Fibroblast of peridontal ligament (primary cell): Measurements from ENCODE around the gene EEFSEC.

Experiments used
- DNase-seq: peaks from one replicate; pipeline ENCODE4 v3.0.0-alpha.2; 2010; ENCODE audit errors: extremely low read depth

Gene EEFSEC

DNA sequence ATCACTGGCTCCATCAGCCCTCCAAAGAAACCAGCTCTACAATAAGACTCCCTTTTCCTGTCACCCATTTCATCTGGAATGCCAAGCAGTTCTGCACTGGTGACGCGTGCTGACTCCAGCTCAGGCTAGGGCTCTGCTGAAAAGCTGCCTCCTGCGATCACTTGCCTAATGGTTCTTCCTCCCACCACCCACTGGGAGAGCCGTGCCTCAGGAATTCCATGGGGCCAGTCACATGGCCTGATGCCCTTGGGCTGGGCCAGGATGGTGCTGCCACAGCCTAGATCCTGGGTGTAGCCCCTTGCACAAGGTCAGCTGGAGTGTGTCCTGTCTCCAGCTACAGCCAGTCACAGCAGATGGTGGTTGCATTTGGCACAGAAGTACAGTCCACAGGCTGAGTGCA, 214.5 kb downstream of the EEFSEC start:
- no peak for DNase-seq

DNA sequence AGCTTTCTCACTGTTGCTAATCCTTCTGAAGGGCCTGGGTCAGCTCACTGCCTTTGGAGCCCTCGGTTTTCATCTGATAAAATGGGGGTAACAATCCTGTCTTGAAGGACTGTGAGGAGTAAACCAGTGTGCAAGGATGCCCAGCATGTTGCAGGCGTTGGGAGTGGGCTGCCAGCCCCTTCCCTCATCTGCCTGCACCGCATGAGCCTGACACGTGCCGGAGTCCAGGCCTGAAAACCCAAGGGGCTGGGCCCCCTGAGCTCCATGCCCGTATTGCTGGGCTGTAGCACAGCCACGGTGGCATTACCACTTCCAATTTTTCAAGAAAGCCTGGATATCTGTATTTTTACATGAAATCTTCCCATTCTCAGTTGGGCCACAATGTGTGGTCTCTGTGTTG, 215.3 kb downstream of the EEFSEC start:
- DNase-seq, result no peak

DNA sequence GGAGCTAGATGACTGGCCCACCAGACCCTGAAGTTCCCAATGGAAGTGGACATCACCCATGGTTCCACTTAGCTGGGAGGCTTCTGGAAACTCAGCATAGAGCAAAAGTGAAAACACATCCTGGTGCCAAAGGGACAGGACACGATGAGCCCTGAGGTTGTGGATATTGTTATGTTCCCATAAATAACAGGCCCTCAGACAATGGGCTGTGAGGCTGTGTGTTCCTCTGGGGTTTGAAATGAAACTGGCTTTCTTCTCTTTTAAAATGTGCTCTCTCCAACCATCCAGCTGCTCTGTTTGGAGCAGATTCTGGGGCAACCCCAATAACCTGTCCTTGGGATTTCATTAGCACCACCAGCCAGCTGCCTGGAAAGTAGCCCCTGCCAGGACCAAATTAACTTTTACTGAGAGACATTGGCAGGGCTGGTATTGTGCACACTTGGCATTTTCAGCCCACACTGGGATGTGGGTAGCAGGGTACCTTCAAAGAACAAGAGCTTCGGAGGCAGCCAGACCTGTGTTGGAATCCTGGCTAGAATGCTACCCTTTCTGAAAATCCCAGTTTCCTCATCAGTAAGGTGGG, 215.9 kb downstream of the EEFSEC start:
- no peak for DNase-seq

GRCh38 chr3:128369881-128370642, 216.8 kb downstream of the EEFSEC start:
- no peak for DNase-seq

GRCh38 chr3:128372281-128372680, 219.0 kb downstream of the EEFSEC start:
- no peak for DNase-seq

DNA sequence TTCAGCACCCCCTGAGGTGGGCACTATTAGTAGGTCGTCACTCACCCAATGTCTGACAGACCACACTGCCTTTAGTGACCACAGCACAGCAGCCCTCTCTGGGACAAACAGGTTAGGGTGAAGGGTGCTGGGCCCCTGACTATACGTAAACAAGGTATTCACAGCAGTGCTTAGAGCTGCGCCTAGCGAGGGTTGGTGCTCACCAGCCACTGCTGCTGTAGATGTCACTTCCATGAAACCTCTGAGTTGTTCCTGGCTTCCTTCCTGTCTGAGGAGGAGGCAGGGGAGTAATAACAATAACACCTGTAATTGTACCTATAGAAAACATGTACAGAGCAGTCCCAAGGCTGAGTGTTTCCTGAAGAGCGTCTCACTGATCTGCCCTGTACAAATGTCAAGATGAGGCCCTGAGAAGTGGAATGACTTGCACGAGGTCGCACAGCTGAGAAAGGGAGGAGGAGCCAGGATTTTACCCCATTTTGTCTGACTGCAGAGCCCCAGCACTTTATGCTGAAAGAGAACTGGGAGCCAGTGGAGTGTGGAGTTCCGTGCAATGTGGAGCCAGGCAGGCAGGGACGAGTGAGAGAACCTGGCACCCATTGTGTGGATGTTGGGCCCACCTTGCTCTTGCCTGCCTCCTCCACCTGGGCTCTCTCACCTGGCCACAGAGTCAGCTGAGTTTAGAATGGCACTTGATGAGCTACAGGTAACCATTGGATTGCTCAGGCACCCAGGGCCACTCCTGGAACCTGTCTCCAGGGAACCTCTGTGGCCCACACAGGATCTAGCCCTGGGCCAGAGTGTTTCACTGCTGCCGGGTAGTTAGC, 219.6 kb downstream of the EEFSEC start:
- DNase-seq, result no peak

DNA sequence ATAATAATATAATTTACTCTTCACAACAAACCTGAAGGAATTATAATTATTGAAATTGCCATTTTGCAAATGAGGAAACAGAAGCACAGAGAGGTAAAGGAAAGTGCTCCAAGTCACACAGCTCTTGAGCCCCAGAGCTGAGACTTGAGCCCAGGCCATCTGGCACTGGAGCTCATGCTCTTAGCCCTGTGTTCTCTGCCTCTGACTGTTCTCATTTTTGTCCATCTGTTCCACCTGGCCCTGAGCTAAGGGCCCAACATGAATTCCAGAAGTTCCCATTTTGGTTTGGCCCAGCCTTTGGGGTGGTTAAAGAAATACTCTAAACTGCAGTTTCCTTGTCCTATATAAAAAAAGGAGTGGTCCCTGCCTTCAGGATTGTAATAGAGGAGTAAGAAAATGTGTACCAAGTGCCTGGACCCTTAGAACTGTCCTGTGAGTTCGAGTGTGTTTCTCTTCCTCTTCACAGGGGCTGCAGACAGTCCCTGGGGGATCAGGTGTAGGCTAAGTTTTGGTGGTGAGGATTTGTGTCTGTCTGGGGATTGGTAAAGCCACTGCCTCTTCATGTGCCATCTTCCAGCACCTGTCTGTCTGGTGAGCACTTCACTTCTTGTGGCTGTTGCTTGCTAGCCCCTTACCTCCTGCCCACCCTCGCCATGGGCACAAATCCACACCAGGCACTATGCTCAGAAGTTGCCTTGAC, 221.6 kb downstream of the EEFSEC start:
- no peak for DNase-seq

DNA sequence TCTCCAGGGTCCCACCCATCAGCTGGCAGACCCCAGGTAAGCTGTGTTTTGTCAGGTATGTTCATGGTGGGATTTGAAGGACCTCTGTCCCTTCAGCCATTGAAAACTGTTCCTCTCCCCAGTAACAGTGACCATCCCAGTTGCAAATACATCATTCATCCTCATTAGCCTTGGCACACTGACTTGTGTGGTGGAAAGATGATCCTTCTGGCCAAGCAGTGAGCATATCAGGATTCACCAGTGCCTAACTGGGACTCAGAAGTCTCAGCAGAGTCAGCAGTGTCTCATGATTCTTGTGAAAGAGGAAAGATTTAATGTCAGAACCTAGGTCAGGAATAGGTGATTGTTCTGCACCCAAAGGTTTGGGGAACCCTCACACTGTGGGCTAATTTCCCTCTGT, 223.2 kb downstream of the EEFSEC start:
- DNase-seq, result peak; percentile 52

DNA sequence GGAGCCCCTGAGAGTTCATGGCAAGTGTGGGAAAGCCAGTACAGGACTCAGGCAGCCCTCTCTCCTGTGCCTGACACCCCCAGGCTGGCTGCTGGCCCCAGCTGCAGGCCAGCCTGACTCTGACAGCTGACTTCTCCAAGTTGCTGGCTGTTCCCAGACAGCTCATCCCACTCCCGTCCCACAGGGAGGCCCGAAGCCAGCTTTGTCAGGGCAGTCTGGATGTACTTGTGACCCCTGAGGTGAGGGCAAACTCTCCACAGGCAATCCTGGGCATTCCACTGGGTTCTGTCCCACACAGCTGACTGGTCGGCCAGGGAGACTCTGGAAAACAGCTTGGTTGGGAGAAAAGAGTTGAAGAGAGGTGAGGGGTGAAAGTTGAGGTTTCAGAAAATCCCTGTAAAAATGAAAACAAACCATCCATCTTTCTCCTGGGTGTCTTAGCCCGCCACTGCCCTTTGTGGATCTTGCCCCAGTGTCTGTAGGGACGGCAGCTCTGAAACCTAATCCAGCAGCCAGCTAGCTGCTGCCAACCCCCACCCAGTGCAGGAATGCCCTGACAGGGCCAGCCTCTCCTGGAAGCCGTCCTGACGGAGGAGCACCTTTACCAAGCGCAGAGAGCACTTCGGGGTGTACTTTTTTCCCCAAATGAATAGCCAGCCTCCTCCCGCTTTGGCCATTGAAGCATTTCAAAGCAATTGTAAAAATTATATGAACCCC, 225.5 kb downstream of the EEFSEC start:
- peak; percentile 36 for DNase-seq

DNA sequence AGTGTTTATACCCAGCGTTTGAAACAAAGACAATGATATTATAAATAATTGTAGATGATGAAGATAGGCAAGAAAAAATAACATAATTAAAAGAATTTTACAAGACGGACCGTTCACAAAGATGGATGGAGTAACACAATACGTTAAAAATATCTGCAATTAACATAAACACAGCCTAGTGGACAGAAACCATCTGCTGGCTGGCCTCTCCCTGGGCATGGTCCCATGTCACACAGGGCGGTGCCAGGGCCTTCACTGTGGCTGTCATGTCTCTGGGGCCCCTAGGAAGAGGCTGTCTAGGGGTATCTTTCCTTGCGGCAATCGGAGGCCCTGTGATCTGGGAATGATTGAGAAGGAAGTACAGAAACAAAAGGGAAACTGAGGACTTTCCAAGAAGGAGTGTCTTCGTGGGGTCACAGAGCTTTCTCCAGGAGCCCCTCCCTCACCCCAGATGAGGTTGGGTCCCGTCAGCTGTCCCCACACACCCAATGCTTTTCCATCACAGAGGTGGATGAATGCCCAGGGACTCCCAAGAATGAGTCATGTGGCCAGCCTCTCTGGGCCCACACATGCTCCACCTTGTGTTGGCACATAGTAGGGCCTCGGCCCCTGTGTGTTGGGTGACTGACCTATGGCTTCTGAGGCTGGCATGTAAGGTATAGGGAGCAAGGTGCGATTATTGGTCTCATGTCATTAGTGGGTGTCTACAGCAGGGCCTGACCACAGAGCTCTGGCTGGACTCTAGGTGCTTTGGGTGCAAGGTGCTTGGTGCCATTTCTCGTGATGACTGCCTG, 226.3 kb downstream of the EEFSEC start:
- DNase-seq, result no peak

- no peak for DNase-seq
Observed at GRCh38 chr3:128380295-128380694, 227.0 kb downstream of the EEFSEC start.

- DNase-seq, result no peak
Observed at GRCh38 chr3:128380719-128381118, 227.4 kb downstream of the EEFSEC start.

DNA sequence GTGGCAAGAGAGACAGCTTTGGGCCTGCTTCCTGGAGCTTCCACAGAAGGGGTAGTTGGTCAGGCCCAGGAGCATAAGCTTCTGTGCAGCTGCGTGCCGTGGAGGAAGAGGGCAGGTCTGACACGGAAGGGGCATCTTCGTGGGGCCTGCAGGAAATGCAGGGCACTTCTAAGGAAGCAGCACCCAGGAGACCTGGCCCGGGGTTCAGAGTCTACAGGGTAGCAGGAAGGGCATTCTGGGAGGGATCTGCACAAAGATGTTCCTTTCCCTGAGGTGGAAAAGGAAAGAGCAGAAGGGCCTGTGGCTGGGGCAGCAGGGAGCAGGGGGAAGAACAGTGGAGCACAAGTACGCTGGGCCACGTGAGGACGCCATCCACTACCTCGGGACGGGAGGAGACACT, 228.3 kb downstream of the EEFSEC start:
- no peak for DNase-seq

DNA sequence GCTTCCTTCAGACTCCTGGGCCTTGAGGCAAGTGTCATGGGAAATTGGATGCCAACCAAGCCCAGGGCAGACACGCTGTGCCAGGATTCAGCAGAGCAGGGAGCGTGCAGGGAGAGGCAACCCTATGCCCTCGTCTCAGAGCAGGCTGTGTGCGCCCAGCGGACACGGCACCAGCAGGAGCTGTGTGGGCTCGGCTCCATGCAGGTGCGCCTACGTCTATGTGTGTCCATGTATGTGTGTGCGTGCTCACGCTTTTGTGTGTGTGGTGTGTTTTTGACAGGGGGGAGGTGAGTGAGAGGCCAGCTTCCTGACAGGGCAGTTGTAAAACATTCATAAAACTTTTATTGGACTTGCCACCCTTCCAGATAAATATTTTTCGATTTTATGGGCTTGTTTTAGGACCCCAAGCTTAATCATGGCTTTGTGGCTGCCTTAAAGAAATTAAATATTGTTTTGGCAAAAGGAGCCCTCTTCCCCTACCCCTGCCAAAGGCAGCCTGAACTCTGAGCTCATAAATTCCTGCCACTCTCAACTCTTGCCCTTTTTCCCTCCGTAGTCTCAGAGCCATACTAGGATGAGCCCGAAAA, 229.0 kb downstream of the EEFSEC start:
- DNase-seq, result no peak

- DNase-seq, result peak; percentile 30
Observed at GRCh38 chr3:128383316-128384235, 230.3 kb downstream of the EEFSEC start.

GRCh38 chr3:128385080-128385832, 232.0 kb downstream of the EEFSEC start:
- peak; percentile 9 for DNase-seq

- no peak for DNase-seq
Observed at GRCh38 chr3:128388932-128389331, 235.7 kb downstream of the EEFSEC start.

- DNase-seq, result no peak
Observed at GRCh38 chr3:128390867-128391266, 237.6 kb downstream of the EEFSEC start.
